GM13976 (cell line): ENCODE data around the gene XPC.

Source experiments
- DNase-seq: peaks from one replicate; pipeline ENCODE4 v3.0.0; 2012; ENCODE audit warnings: low spot score
- in situ Hi-C: fragments of 300-500 bp; cut with MboI; formaldehyde crosslinking; loops from one replicate; pipeline ENCODE4 v1.12.0; 2022; ENCODE audit warnings: low sequenced_read_pairs, mixed read lengths, inconsistent platforms; ENCODE audit not compliant: unreplicated experiment
- TF ChIP-seq, protein P1 (sequence below): IDR thresholded peaks from 2 replicates; pipeline ENCODE4 v1.5.1; 2012; ENCODE audit warnings: borderline replicate concordance, mild to moderate bottlenecking; ENCODE audit not compliant: insufficient read depth; ENCODE audit errors: extremely low read depth, missing control alignments, control extremely low read depth

XPC gene

DNA sequence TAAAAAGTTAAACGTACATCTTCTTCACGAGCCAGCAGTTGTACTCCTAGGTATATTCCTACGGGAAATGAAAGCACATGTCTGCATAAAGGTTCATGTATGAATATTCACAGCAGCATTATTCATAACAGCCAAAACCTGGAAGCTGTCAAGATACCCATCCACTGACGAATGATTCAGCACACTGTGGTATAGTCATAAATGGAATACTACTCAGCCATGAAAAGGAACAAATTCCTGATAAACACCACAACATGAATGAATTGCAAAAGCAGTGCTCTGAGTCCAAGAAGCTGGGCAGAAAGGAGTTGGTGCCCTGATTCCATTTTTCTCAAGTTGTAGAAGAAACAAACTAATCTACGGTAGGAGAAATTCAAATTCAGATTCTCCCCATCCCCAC, 49.7 kb downstream of the XPC start:
- TF ChIP-seq, protein P1, sequence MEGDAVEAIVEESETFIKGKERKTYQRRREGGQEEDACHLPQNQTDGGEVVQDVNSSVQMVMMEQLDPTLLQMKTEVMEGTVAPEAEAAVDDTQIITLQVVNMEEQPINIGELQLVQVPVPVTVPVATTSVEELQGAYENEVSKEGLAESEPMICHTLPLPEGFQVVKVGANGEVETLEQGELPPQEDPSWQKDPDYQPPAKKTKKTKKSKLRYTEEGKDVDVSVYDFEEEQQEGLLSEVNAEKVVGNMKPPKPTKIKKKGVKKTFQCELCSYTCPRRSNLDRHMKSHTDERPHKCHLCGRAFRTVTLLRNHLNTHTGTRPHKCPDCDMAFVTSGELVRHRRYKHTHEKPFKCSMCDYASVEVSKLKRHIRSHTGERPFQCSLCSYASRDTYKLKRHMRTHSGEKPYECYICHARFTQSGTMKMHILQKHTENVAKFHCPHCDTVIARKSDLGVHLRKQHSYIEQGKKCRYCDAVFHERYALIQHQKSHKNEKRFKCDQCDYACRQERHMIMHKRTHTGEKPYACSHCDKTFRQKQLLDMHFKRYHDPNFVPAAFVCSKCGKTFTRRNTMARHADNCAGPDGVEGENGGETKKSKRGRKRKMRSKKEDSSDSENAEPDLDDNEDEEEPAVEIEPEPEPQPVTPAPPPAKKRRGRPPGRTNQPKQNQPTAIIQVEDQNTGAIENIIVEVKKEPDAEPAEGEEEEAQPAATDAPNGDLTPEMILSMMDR: no peak
- in situ Hi-C loops: no loop called here
- DNase-seq: no peak

DNA sequence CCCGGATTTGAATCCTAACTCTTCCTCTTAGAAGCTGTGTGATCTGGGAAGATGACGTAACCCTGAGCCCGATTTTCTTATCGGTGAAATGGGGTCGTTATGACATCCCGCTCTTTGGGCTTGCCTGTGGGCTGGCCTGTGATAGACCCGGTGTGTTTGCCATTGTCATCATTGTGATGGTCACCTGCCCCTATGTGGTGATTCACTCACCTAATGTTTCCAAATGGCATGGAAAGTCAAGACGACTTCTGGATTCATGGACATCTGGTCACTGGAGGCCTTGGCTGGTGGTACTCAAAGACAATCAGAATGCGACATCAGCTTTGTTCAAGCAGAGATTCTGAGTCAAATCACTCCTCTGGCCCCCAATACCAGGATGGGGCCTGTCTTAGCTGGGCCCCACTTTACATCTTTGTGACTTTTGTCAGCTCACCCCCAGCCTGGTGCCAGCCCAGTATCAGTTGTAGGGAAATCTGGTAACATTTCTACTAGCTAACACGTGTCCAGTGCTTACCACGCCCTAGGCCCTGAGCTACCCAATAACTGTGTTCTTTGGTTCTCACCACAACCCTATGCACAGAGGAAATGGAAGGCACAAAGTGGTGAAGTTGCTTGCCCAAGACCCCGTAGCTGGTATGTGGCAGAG, 50.8 kb downstream of the XPC start:
- TF ChIP-seq, protein P1: no peak
- in situ Hi-C loops: no loop called here
- no peak for DNase-seq

DNA sequence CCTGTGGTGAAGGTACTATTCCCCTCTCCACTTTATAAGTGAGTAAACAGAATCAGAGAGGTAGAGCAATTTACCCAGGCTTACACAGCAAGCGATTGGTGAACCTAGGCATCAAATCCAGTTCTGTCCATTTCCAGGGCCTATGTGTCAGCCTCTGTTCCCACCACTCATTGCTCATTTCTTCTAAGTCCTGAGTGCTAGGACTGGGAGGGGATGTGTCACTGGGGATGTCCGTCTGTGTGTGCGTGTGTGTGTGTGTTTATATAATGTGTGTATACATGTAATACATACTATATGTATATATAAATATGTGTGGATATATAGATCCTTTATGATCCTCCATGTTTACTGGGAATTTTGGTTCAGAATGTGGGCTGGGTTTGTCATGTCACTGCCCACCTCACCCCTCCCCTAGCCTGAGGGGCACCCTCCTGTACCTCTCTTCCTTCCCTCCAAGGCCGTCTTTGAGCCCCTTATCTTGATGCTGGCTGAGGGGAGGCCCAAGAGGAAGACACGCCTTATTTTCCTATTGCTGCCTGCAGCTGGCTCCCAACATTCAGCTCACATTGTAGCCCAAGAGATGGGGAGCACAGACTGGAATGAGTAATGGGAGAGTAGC, 51.4 kb downstream of the XPC start:
- TF ChIP-seq, protein P1: no peak
- in situ Hi-C loops: no loop called here
- no peak for DNase-seq

DNA sequence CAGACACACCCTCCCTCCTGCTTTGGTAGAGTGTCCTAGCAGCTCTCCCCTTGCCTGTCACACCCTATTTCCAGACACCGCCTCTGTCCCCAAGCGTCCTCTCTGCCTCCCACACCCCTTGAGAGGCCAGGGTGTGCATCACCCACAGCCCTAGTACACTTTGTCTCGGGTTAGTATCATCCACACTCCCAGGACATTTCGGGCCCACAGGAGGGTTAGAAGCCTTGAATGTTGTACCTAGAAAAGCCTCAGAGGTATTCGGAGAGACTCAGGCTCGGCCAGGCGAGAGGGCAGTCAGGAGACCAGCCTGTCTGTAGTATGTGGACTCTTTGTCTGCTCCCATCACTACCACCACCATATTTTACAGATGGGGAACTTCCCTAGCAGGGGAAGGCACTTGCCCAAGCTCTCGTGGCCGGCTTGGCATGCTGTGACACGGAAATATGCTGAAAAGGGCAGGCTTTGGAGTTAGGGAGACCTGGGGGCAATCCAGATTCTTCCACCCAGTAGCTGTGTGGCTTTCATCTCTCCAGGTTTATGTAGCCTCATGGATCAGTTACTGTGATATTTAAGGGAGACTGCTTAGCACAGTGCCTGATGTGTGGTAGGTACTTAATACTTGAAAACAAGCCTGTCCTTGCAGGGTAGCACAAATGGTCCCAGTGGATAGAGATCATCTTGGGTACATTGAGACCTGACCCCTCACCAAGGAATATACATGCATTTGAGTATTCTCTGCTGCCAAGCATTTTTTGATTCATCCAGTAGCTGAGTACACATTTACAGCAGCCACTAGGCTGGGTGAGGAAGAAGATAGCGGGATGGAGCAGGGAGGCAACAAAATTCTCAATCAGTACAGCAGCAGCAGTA, 52.1 kb downstream of the XPC start:
- TF ChIP-seq, protein P1: no peak
- in situ Hi-C loops: no loop called here
- DNase-seq: no peak

DNA sequence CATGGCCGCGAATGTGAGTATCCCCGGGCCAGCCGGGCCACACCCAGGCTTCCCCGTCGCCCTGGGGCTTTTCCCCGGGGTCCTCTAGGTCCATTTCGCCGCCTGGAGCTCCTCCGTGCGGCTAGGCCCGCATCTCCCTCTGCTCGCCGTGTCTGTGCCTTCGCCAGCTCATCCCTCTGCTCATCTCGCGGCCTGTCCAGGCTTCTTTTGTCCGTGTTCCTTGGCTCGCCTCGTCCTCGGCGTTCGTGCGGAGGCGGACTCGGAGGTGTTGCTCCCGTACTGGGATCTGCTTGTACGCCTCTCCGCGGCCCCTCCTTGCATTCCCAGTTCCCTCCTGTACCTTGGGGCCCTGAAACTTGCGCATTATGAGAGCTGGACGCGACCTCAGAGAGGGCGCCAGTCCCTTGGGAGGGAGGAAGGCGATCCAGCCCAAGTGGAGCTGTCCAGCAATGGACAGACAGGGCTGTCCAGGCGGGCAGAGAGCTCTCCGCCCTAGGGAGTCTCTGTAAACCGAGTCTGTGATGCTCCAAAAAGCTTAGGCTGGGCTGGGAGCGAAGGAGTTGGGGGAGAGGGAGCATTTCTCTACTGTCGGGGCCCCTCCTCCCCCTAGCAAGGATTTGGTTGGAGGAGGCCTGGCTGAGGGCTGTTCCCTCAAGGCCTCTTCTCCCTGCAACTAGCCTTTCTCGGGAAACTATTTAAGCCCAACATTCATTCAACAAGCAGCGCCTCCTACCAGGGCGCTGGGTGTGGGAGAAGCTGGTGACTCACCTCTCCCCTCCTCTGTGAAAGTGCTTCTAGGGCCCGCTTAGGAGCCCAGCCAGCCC, 53.0 kb downstream of the XPC start:
- TF ChIP-seq, protein P1: no peak
- in situ Hi-C loops: no loop called here
- DNase-seq: no peak
